ENCODE measurements around the gene UNC45B. TPM values are rescaled to one million over a fixed set of nuclear protein-coding genes. Genes with fewer than 3 reads are reported as not detected.

Gene UNC45B
- polyA plus RNA-seq, 1 of the 3 experiments (the other 2 are of a cell fraction) = not detected

GRCh38 chr17:35210741-35211140, 63.1 kb downstream of the UNC45B start:
- H3K9ac ChIP-seq = no peak overlapping the region
- no peak overlapping the region for H2AFZ ChIP-seq (ENCODE audit: low read depth)
- peaks cover 22% of the 10 kb centered on the region; the same call in 1 of the 2 replicates for H3K27me3 ChIP-seq (ENCODE audit: insufficient read depth)
- no peaks in the 10 kb centered on the region for H3K9me2 ChIP-seq
- H3K27ac ChIP-seq (ENCODE audit: low read depth in 2 of 2, low read length in 1 of 2) = no peak overlapping the region
- H3K9me3 ChIP-seq = no peaks in the 10 kb centered on the region
- no peaks in the 10 kb centered on the region for H3K79me2 ChIP-seq (ENCODE audit: insufficient read depth)
- H3F3A ChIP-seq (replicated peaks; ENCODE audit: insufficient read depth) = no peaks in the 10 kb centered on the region
- H3K4me2 ChIP-seq = no peak overlapping the region
- no peak for TF ChIP-seq RCOR1 (IDR thresholded peaks at IDR 0.05; ENCODE audit: low read length)
- TF ChIP-seq ELF1 (IDR thresholded peaks at IDR 0.05) = no peak
- no peak for TF ChIP-seq RAD21 (IDR thresholded peaks at IDR 0.05; ENCODE audit: low read length)
- no peak for TF ChIP-seq USF2 (IDR thresholded peaks at IDR 0.05; ENCODE audit: borderline replicate concordance, low read depth, low read length)
- no peak for TF ChIP-seq FOXJ3 (CRISPR knock-in tag; IDR thresholded peaks at IDR 0.05)
- no peak for TF ChIP-seq NRF1 (IDR thresholded peaks at IDR 0.05; ENCODE audit: low read depth, low read length)
- no peak for TF ChIP-seq EP300 (IDR thresholded peaks at IDR 0.05; ENCODE audit: borderline replicate concordance in 1 of 2, low read depth in 1 of 2, low read length in 1 of 2)
- no peak for TF ChIP-seq SMC3 (IDR thresholded peaks at IDR 0.05; ENCODE audit: low read depth, low read length)
- POLR2A ChIA-PET = no interaction called here
- no peaks in the 10 kb centered on the region for H3K36me3 ChIP-seq (replicated peaks in 1 of 2; ENCODE audit: control insufficient read depth in 1 of 2, insufficient read depth in 2 of 2, low read length in 1 of 2)
- no peak overlapping the region for H3K4me3 ChIP-seq (ENCODE audit: low read depth in 2 of 2, low read length in 1 of 2)
- H4K20me1 ChIP-seq (ENCODE audit: insufficient read depth) = no peaks in the 10 kb centered on the region
- no peak for DNase-seq
- CTCF ChIA-PET = interaction anchor here (1.5 kb wide), 1 partner anchor 102 kb away, joined by 3 read pairs; no protein-coding TSS in a partner anchor
- WGBS (ENCODE audit: low lambda C conversion rate) = 25% methylated on average over 7 of the region's 7 CpGs
- no peaks in the 10 kb centered on the region for H3K4me1 ChIP-seq (ENCODE audit: control insufficient read depth in 1 of 2, insufficient read depth in 2 of 2, low read depth in 1 of 2, low read length in 1 of 2)

DNA sequence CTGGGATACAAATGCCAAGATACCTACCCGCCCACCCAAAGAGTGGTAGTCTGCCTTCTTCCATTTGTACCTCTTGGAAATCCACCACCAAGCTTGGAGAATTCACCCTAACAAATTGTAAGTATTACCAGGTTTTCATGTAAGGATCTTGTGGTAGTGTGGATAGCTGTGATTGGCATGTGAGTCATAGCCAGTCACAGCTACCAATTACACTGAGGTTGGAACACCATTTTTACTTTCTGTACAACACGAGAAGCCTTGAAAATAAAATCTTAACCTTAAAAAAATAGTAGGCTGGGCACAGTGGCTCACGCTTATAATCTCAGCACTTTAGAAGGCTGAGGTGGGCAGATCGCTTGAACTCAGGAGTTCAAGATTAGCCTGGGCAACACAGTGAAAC, 65.1 kb downstream of the UNC45B start:
- WGBS (ENCODE audit: low lambda C conversion rate) = 18% methylated on average over 4 of the region's 4 CpGs
- no peak overlapping the region for H3K27ac ChIP-seq (ENCODE audit: low read depth in 2 of 2, low read length in 1 of 2)
- CTCF ChIA-PET = no interaction called here

More for the DNA sequence above, 65.1 kb downstream of the UNC45B start:
- H3K9ac ChIP-seq = no peak overlapping the region
- TF ChIP-seq YY1 (IDR thresholded peaks at IDR 0.05; ENCODE audit: low read depth) (no peak), RAD21 (IDR thresholded peaks at IDR 0.05; ENCODE audit: low read length) (no peak), USF2 (IDR thresholded peaks at IDR 0.05; ENCODE audit: borderline replicate concordance, low read depth, low read length) (no peak)
- no peaks in the 10 kb centered on the region for H4K20me1 ChIP-seq (ENCODE audit: insufficient read depth)
- no peak for DNase-seq
- no peak overlapping the region for H3K4me2 ChIP-seq
- no peaks in the 10 kb centered on the region for H3K79me2 ChIP-seq (ENCODE audit: insufficient read depth)
- no peaks in the 10 kb centered on the region for H3K9me3 ChIP-seq
- H3K4me1 ChIP-seq (ENCODE audit: control insufficient read depth in 1 of 2, insufficient read depth in 2 of 2, low read depth in 1 of 2, low read length in 1 of 2) = no peaks in the 10 kb centered on the region
- no peak overlapping the region for H3K4me3 ChIP-seq (ENCODE audit: low read depth in 2 of 2, low read length in 1 of 2)
- POLR2A ChIA-PET = no interaction called here
- peaks cover 24% of the 10 kb centered on the region; the same call in 1 of the 2 replicates for H3K27me3 ChIP-seq (ENCODE audit: insufficient read depth)
- no peaks in the 10 kb centered on the region for H3K36me3 ChIP-seq (replicated peaks in 1 of 2; ENCODE audit: control insufficient read depth in 1 of 2, insufficient read depth in 2 of 2, low read length in 1 of 2)
- H3F3A ChIP-seq (replicated peaks; ENCODE audit: insufficient read depth) = no peaks in the 10 kb centered on the region
- H3K9me2 ChIP-seq = no peaks in the 10 kb centered on the region
- no peak overlapping the region for H2AFZ ChIP-seq (ENCODE audit: low read depth)
